GM11168 (cell line): ENCODE measurements around the gene MAP3K1.
"Not testable (repeated sequence)": the region's sequence is repeated elsewhere in the genome, so short reads cannot be mapped to it uniquely, and the experiment has no call there.

ENCODE experiments used
- in situ Hi-C: fragments of 300-500 bp; cut with MboI; formaldehyde crosslinking; loops from one replicate; pipeline ENCODE4 v1.12.0; 2022; ENCODE audit warnings: low sequenced_read_pairs; ENCODE audit not compliant: unreplicated experiment

The MAP3K1 gene

DNA sequence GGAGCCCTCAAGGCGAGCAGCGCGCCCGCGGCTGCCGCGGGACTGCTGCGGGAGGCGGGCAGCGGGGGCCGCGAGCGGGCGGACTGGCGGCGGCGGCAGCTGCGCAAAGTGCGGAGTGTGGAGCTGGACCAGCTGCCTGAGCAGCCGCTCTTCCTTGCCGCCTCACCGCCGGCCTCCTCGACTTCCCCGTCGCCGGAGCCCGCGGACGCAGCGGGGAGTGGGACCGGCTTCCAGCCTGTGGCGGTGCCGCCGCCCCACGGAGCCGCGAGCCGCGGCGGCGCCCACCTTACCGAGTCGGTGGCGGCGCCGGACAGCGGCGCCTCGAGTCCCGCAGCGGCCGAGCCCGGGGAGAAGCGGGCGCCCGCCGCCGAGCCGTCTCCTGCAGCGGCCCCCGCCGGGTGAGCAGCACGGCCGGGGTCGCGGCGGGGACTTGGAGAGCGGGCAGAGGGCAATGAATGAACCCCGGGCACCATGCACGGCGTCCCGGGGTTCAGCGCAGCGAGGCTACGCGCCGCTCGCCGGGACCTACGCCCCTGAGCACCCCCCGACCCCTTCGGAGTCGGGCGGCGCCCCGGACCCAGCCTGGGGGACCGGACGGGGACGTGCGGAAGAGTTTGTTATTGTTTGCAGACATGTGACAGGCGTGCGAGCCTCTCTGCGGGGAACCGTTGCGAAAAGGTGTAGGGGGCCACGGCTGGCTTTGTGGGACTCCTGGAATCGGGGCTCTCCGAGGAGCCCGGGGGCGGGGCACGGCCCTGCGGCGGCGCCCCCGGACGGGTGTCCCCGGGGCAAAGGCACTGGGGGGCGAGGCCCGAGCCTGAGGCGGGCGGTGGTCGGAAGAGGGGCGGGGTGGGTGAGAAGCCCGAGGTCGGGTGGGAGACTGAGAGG, 553 bp downstream of the MAP3K1 start:
- in situ Hi-C loops, result no loop called here

DNA sequence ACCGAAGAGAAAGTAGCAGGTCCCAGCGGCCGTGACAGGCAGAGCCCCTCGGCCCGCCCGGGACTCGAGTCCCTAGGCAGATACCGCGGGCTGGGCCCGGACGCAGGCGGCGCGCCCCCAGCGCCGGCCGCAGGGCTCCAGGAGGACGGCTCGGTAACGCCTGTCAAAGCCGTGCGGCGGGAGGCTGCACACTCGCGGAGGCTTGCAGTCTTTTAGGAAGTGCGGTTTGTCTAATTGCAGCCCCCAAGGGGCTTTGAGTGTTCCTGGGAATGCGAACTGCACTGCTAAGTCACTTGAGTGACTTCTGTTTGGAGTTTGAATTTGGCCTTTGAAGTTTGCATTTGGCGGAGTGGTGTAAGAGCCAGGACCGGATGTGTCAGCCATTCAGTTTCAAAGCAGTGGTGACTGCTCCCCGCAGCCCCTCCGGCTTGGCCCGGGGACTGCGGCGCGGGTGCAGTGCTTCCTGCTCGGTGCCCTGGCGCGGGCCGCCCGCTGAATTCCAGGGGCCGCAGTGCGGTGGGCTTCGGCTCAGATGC, 1.3 kb downstream of the MAP3K1 start:
- in situ Hi-C loops, result no loop called here

DNA sequence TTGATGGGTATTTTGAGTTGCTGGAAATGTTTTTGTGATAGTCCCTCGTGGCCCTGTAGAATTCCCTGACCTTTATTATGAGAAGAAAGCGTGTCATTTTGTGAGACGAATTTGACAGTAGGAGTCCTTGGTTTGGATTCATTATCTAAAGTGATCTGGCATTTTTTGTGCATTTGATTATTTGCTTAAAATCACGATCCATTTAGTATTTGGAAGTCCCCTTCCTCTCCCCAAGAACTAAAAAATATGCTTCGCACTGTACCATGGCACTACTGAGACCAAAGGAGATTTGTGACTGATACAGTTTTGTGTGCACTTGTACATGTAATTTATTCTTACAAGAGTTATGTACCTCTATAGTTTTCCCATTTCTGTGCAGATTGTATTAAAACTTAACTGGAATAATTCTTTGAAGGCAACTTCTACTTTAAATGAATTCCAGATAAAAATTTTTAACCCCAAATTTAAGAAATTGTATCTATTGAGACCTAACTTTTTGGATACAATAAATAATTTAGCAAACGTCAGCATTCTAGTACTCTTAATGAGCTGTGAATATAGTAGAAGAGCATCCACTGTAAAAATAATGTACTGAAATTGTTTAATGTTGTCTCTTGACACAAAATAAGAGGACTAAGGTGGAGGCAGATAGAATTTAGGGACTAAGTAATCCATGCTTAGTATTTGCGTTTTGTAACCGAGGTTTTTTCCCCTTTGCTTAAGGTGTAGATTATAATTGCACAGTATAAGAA, 2.1 kb downstream of the MAP3K1 start:
- in situ Hi-C loops, result no loop called here

DNA sequence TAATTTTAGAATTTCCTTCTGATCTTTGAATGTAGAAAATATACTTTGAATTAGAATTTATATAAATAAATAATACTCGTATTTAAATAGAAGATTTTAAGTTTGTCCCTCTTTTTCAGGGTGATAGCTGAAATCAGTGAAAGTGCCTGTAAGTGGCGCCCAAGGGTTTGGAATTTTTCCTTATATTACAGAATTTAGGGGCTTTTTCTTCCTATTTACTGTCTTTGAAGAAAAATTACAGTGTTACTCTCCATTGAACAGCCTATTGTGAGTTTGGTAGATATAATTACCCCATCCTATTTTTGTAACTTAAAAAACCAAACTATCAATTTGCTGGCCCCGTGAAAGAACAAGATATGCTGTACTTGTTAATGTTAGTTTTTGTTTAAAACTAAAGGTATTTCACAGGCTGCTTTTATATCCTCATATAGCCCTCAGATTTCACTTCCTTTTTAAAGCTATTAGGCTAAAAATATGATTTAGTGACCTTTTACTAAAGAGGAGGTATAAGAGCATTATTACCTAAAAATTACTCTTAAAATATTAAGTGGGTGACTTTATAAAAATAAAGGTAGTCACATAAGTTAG, 3.2 kb downstream of the MAP3K1 start:
- in situ Hi-C loops, result no loop called here

DNA sequence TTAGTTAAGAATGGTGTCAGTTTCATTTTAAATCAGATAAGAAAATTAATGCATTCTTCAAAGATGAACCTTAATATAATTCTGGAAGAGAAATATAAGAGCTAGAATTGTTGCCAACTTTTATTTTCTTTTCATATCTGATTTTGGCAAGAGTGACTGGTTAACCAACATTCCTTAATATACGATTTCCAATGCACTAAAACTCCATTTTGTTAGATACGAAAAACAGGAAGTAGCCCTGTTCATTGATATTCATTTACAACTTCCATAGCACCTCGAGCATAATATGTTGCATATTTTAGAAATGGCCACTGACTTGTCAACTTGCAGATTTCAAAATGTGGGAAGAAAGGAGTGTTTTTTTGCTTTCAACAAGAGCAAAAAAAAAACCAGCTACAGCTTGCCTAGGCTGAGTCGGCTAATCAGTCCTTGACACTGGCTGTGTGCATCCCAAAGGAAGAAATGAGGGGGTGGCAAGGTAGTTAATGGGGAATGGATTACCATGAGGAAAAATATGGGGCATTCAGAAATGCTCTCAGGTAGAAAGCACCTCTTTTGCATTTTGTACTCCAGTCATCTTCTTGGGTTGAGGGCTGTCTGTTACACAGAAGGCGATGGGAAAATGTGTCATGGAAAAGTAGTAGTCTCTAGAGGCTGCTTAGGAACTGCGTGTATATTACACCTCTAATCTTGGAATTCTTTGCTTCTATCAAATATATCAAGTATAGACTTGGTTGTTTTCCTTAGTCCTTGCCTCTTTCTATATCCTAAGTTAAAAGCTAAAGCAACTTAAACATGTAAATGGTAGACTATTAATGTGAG, 3.9 kb downstream of the MAP3K1 start:
- in situ Hi-C loops, result no loop called here

DNA sequence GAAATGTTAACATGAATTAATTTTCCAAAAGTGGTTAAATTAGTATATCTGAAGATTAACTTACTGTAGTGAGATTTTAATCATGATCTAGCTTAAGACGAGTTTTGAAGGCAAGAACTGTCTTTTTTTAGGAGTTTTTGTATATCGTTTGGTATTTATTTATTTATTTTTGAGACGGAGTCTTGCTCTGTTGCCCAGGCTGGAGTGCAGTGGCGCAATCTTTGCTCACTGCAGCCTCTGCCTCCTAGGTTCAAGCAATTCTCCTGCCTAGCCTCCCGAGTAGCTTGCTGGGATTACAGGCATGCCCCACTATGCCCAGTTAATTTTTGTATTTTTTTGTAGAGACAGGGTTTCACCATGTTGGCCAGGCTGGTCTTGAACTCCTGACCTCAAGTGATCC, 6.5 kb downstream of the MAP3K1 start:
- in situ Hi-C loops, result not testable (repeated sequence)

DNA sequence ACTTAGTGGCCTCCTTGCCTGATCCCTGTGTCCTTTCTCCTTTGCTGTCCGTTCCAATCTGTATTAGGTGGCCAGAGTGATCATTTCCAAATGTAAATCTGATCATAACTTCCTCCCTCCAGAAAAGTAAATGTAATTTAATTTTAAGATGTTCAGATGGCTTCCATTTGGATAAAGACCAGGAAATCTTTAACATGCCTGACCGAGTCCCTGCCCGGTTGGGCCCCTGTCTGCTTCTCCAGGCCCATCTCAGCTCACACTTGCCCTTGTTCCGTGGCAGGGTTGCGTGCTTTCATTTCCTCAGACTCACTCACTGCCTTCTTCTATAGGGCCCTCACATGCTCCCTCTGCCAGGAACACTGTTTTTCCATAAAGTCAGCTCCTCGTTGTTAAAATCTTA, 7.6 kb downstream of the MAP3K1 start:
- in situ Hi-C loops, result no loop called here

DNA sequence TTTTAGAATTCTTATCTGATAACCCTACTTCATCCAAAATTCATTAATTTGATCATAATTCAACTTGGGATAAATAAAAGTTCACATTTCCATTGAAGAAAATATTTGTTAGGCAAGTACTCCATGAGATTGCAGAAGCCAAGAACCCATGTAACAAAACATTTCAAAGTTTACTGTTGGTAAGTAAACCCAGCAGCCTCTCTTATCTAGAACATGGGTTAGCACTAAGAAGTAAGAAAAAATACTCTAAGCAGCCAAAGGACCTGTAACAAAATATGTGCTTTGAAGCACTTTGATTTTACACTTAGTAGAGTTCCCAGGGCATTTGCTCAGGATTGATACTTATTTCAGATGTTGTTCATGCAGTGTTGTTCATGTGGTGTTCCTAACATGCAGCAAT, 8.7 kb downstream of the MAP3K1 start:
- in situ Hi-C loops, result no loop called here

DNA sequence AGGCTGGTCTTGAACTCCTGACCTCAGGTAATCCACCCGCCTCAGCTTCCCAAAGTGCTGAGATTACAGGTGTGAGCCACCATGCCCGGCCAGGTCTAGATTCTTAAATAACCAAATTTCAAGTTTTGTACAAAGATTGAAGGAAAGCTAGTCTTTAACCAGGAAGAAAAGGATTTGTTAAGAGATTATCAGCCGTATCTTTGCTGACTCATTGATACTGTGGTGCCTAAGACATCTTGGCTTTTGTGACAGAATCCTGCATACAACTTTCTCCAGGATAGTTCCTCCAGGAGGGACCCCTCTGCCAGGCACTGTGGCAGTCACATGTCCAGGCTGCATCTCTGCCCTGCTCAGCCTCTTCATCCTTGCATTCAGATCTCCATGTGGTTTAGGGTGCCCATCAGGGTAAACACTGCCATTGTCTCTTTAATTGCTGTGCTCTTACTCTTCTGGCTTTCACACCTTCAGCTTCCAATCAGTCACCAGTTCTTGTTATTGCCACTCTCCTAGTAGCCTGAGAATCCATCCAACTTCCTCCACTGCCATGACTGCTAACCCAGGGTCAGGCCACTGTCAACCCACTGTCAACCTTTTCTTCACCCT, 10.0 kb downstream of the MAP3K1 start:
- in situ Hi-C loops, result no loop called here

DNA sequence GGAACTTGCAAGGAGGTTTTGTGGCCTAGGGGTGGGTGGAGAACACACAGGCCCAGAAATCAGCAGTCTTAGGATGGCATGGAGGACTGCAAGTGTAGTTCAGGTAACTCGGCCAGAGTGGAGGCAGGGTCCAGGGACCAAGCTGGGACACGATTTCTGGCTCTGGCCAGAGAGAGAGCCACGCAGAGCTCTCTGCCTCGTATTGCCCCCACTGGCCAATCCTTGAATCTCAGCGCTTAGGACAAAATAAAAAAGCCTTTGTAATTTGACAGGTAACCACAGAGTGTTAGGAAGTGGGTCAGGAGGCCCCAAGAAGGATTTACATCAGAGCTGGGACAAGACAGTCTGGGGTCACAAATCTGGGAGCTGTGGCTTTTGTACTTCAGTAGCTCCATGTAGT, 11.7 kb downstream of the MAP3K1 start:
- in situ Hi-C loops, result no loop called here

DNA sequence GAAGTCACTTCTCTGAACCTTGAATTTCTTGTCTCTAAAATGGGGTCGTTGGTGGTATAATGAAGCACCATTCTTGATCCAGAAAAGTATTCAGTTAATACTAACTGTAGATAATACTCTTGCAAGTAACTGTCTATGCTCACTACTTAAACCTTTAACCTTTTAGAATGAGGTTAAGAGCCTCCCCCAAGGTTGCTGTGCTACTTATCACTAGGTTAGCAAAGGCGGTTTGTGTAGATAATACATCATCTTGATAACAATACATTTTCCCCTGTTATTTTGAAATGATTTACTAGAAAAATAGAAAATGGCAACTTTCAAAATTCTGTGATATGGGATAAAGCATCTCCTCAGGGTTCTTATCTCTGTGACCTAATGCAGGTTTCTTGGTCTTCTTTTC, 12.6 kb downstream of the MAP3K1 start:
- in situ Hi-C loops, result no loop called here

DNA sequence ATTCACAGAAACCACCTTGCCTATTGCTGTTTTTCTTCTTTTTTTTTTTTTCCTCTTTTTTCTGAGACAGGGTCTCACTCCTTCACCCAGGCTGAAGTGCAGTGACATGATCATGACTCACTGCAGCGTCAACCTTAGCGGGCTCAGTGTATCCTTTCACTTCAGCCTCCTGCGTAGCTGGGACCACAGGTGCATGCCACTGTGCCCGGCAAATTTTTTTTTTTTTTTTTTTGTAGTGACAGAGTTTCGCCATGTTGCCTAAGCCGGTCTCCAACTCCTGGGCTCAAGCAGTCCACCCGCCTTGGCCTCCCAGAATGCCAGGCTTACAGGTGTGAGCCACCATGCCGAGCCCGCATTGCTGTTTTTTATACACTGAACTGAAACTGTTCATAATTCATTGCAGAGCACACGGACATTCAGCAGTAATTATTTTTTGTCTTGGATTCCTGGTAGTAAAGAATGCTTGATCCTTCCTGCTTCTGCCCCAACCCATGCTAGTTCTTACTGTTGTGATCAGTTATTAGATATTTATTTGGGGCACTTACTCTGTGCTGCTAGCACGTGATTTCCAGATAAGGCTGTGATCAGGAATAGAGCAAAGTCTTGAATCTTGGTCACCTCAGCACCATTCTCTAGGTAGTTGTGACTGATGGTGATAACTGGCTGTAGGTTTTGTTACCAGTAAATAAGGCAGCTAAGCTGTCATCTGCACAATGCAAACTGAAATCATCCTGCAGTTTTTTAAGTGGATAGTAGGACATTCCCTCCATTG, 14.0 kb downstream of the MAP3K1 start:
- in situ Hi-C loops, result no loop called here

DNA sequence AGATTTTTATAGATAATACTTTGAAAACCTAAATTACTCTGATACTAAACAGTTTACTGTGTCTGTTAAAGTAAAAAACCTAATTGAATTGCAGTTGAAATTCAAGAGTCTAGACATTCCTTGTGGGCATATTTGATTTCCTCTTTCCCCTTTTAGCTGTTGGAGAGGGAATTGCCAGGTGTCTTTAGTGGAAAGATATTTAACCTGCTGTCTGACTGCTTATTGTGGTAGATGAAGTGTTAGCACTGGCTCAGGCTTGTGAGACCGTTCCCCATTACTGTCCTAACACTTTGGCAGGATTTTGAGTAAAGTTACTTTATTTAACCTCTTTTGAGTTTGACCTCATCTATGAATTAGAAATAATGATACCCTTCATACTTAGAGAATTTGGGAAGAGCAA, 16.4 kb downstream of the MAP3K1 start:
- in situ Hi-C loops, result no loop called here

DNA sequence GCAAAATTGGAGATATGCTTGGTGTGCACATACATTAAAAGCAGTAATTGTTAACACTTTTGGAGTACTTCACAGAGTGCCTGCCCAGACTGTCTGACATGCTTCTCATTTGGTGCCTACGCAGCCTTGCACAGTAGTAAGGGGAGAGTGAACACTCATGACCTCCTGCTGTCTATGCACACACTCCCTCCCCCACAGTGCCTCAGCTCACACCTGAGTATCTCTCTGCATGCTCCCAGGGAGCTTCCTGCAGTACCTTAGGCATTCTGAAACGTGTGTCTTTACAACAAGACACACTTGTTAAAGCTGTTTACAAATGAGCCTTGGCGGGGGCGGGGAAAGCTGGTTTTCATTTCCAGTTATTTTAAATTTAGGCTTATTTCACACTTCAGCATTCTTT, 18.0 kb downstream of the MAP3K1 start:
- in situ Hi-C loops, result no loop called here

DNA sequence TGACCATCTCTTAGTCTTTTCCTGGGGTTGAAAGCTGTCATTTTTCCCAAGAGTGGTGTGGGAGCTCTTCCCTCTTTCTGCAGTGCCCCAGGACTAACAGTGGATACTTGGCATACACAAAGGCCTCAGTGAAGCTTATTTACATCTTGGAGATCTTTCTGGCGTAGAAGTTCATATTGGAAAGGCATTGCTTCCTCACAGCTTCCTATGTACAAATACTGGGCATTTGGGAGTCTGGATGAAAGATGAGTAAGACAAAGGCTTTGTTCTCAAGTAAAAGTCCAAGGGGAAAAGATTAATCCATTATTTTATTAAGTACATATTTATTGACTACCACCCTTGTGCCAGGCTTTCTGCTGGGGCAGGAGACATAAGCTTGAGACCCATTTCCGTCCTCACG, 22.0 kb downstream of the MAP3K1 start:
- in situ Hi-C loops, result loop anchor here (5.0 kb wide), 1 partner anchor 570 kb away; no protein-coding TSS in a partner anchor

DNA sequence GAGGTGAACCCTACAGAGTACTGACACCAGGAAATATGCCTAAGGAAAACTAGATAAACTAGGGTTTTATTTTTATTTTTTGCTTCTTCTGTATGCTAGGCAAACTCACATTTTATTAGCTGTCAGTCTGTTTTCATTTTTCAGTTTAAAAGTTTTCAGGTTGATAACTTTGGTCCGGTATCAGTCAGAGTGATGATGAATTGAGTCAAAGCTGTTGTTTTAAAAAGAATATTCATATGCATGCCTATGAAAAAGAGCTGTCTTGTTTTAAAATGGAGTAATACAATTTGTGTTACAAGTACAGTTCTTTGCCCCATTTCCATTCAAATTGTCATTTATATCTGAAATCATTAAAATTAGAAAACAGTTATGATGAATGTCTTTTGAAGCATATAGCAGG, 22.6 kb downstream of the MAP3K1 start:
- in situ Hi-C loops, result loop anchor here (5.0 kb wide), 1 partner anchor 571 kb away; no protein-coding TSS in a partner anchor

DNA sequence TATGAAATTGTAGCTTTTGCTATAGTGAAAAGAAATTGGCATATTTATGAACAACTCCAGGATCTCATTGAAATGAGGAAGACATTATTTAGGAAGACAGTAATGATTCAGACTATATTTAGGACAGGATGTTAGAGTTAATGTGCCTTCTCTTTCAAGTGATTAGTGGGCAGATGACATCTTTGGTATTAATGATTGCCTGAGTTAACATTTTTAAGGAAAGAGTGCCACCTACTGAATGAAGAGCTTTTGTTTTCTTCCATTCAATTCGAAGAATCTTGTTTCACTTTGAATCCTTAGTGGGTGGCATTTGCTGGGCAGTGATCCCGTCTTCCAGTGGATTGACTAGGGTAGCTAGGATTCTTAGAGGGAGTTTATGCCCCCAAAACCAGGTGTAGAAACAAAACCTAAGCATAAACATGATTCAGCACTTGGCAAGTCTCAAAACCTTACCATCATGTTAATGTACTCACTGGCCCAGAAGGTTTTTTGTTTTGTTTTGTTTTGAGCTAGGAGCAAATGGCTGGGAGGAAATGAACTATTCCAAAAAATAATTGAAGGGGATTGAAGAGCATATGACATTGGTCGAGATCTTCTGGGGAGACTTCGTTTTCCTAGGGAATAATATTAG, 23.2 kb downstream of the MAP3K1 start:
- in situ Hi-C loops, result loop anchor here (5.0 kb wide), 1 partner anchor 571 kb away; no protein-coding TSS in a partner anchor

DNA sequence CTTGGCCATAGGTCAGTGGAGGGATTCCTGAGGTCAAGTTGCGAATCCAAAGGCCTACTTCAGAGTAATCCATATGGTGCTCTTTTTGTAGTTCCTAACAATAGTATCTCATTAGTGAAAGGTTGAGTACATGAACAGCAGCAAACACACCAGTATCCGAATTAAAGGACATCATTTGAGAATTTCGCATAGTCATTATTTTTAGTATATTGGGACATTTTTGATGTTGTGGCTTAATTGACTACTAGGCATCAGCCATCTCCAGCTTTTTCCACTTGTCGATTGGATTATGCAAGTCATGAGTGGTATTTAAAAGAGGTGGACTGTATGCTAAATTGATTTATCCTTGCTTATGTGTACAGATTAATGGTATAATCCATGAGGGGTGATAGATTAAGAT, 23.7 kb downstream of the MAP3K1 start:
- in situ Hi-C loops, result loop anchor here (5.0 kb wide), 1 partner anchor 572 kb away; no protein-coding TSS in a partner anchor
